Stomach (tissue), 9 donors: ENCODE measurements around the gene SPEN. TPM values are rescaled to one million over a fixed set of nuclear protein-coding genes. Genes with fewer than 3 reads are reported as not detected.

Source experiments
- DNase-seq, 2 donors: peaks; one replicate each; pipeline versions ENCODE4 v3.0.0 to v3.0.0-alpha.2; 2013 to 2019
- H3K27ac ChIP-seq, 5 donors: fragments of 200-600 bp in 4 of 5; sonication (generic) in 4 of 5; one replicate each; pipeline ENCODE4 v1.5.1; 2013 to 2019; ENCODE audit warnings: mild to moderate bottlenecking in 1 of 5, moderate library complexity in 1 of 5
- H3K27me3 ChIP-seq, 3 donors: fragments of 200-600 bp; sonication (generic); one replicate each; pipeline ENCODE4 v1.5.1; 2017 to 2019; ENCODE audit warnings: mixed run types in 1 of 3
- H3K36me3 ChIP-seq, 4 donors: fragments of 200-600 bp; sonication (generic); 1 replicate in 3 of 4; 2 replicates in 1 of 4; pipeline ENCODE4 v1.5.1; 2016 to 2019
- H3K4me1 ChIP-seq, 4 donors: fragments of 200-600 bp; sonication (generic); one replicate each; pipeline ENCODE4 v1.5.1; 2016 to 2019
- H3K4me3 ChIP-seq, 4 donors: fragments of 200-600 bp; sonication (generic) in 3 of 4; one replicate each; pipeline ENCODE4 v1.5.1; 2016 to 2019; ENCODE audit warnings: mild to moderate bottlenecking in 1 of 4
- H3K9me3 ChIP-seq, 4 donors: fragments of 200-600 bp; sonication (generic); one replicate each; pipeline ENCODE4 v1.5.1; 2016 to 2019
- CTCF ChIP-seq, 7 experiments: fragments of 450-650 bp in 4 of 7; fragments of 200-600 bp in 3 of 7; sonication (generic) in 3 of 7; IDR thresholded peaks; one replicate each; pipeline ENCODE4 v1.5.1; 2016 to 2019; ENCODE audit warnings: antibody characterized with exemption in 7 of 7, control low read depth in 2 of 7, mild to moderate bottlenecking in 1 of 7
- EP300 ChIP-seq: sonication (generic); formaldehyde crosslinking; IDR thresholded peaks from one replicate; pipeline ENCODE4 v1.6.1; 2017; ENCODE audit warnings: antibody characterized with exemption
- POLR2A ChIP-seq, 4 donors: fragments of 450-650 bp; IDR thresholded peaks; one replicate each; pipeline ENCODE4 v1.6.1; 2016; ENCODE audit warnings: antibody characterized with exemption in 4 of 4, control low read depth in 2 of 4, mild to moderate bottlenecking in 1 of 4, moderate library complexity in 1 of 4
- POLR2AphosphoS5 ChIP-seq, 3 donors: sonication (generic); formaldehyde crosslinking; IDR thresholded peaks; one replicate each; pipeline ENCODE4 v1.6.1; 2016; ENCODE audit warnings: antibody characterized with exemption in 3 of 3
- WGBS, 5 donors: extraction: QIAGEN DNeasy Blood & Tissue Kit in 3 of 5; methylation state at CpG; one replicate each; pipeline versions ENCODE4 v1.1.5 to v1.1.7; 2013 to 2018; 5-methylcytosine and 5-hydroxymethylcytosine counted together
- intact Hi-C: fragments of 100-400 bp; cut with DNase I; formaldehyde crosslinking; loops from one replicate; pipeline ENCODE4 v1.15.1; 2023; ENCODE audit warnings: low total_unique reads
- polyA plus RNA-seq, 3 donors: library from polyadenylated mRNA; stranded (reverse); fragments of 200-250 nt; gene quantifications; one replicate each; pipeline ENCODE4 v1.2.3, GENCODE V29; 2013
- total RNA-seq, 5 donors: library from RNA; depleted of rRNA; stranded (reverse); fragments of >200 nt; gene quantifications; one replicate each; pipeline versions ENCODE4 v1.1.0 to v1.2.3, GENCODE V29; 2014 to 2016
- donor health status: healthy with polysubstance abuse.
- donor health status: Bipolar disorder and iron deficiency.
- donor health status: healthy.

SPEN gene
- total and polyA plus RNA-seq, 8 donors: 5.6 to 114 (median 28.8) TPM

- no peaks in the 10 kb centered on the region for H3K9me3 ChIP-seq
- H3K4me1 ChIP-seq: no peaks in the 10 kb centered on the region
- no peaks in the 10 kb centered on the region for H3K27me3 ChIP-seq
- TF ChIP-seq POLR2AphosphoS5 (IDR thresholded peaks at IDR 0.05) (no peak), EP300 (no peak), POLR2A (IDR thresholded peaks at IDR 0.05) (no peak), CTCF (IDR thresholded peaks at IDR 0.05) (no peak)
- no peak for DNase-seq
- peaks cover 80 to 100% (median 100%) of the 10 kb centered on the region in 4 donors for H3K36me3 ChIP-seq
- WGBS, 5 donors: 94 to 98% (median 97%) methylated on average over 19 of the region's 19 CpGs
- no peak overlapping the region for H3K4me3 ChIP-seq
- intact Hi-C loops: no loop called here
- H3K27ac ChIP-seq: no peak overlapping the region
Observed at GRCh38 chr1:15931884-15932283, 84.4 kb downstream of the SPEN start.

GRCh38 chr1:15932612-15933011, 85.1 kb downstream of the SPEN start:
- TF ChIP-seq POLR2AphosphoS5 (IDR thresholded peaks at IDR 0.05) (no peak), CTCF (IDR thresholded peaks at IDR 0.05) (no peak), POLR2A (IDR thresholded peaks at IDR 0.05) (no peak), EP300 (no peak)
- Histone ChIP-seq H3K4me3 (no peak overlapping the region), H3K27me3 (no peaks in the 10 kb centered on the region), H3K9me3 (no peaks in the 10 kb centered on the region), H3K4me1 (peaks cover 0 to 2% (median 0%) of the 10 kb centered on the region in 4 donors), H3K27ac (no peak overlapping the region), H3K36me3 (peaks cover 87 to 100% (median 100%) of the 10 kb centered on the region in 4 donors)
- no peak for DNase-seq
- intact Hi-C loops: no loop called here
- 92 to 97% (median 94%) methylated on average over 9 of the region's 9 CpGs for WGBS, 5 donors

- peaks cover 86 to 100% (median 100%) of the 10 kb centered on the region in 4 donors for H3K36me3 ChIP-seq
Observed at GRCh38 chr1:15933684-15934083, 86.2 kb downstream of the SPEN start.

GRCh38 chr1:15934211-15935055, 86.9 kb downstream of the SPEN start:
- peak in 1 of 2 donors; percentile 17 for DNase-seq
- H3K36me3 ChIP-seq: peaks cover 80 to 100% (median 100%) of the 10 kb centered on the region in 4 donors
- peaks cover 0 to 18% (median 6%) of the 10 kb centered on the region in 4 donors for H3K4me1 ChIP-seq
- intact Hi-C loops: no loop called here
- TF ChIP-seq CTCF (IDR thresholded peaks at IDR 0.05) (no peak), POLR2AphosphoS5 (IDR thresholded peaks at IDR 0.05) (no peak), POLR2A (IDR thresholded peaks at IDR 0.05) (no peak), EP300 (no peak)
- H3K27me3 ChIP-seq: no peaks in the 10 kb centered on the region
- H3K27ac ChIP-seq: no peak overlapping the region
- WGBS, 5 donors: 86 to 94% (median 90%) methylated on average over 42 of the region's 42 CpGs
- H3K4me3 ChIP-seq: no peak overlapping the region
- H3K9me3 ChIP-seq: no peaks in the 10 kb centered on the region

More at GRCh38 chr1:15933684-15934083, 86.2 kb downstream of the SPEN start:
- DNase-seq: no peak
- WGBS, 5 donors: 81 to 96% (median 87%) methylated on average over 3 to 5 of the region's 5 CpGs
- Histone ChIP-seq H3K4me3 (no peak overlapping the region), H3K27ac (no peak overlapping the region), H3K27me3 (no peaks in the 10 kb centered on the region), H3K9me3 (no peaks in the 10 kb centered on the region), H3K4me1 (peaks cover 0 to 11% (median 0%) of the 10 kb centered on the region in 4 donors)
- TF ChIP-seq POLR2AphosphoS5 (IDR thresholded peaks at IDR 0.05) (no peak), EP300 (no peak), POLR2A (IDR thresholded peaks at IDR 0.05) (no peak), CTCF (IDR thresholded peaks at IDR 0.05) (no peak)
- intact Hi-C loops: no loop called here
